Mesendoderm (in vitro differentiated cells): ENCODE measurements around the gene RFX4.

Experiments
- DNase-seq: peaks from one replicate; pipeline ENCODE4 v3.0.0; 2013
- H2AK5ac ChIP-seq: 2 replicates; pipeline ENCODE4 v1.6.1; 2013; ENCODE audit warnings: low read length, inconsistent platforms
- H2BK120ac ChIP-seq: 2 replicates; pipeline ENCODE4 v1.6.1; 2013; ENCODE audit warnings: low read depth, mild to moderate bottlenecking, low read length, moderate library complexity, mixed read lengths
- H2BK15ac ChIP-seq: replicated peaks from 2 replicates; pipeline ENCODE4 v1.6.1; 2013; ENCODE audit warnings: low read depth, mild to moderate bottlenecking, moderate library complexity
- H2BK5ac ChIP-seq: 2 replicates; pipeline ENCODE4 v1.6.1; 2013; ENCODE audit warnings: low read length, inconsistent platforms
- H3K18ac ChIP-seq: 2 replicates; pipeline ENCODE4 v1.6.1; 2013; ENCODE audit warnings: mild to moderate bottlenecking, low read length, mixed read lengths
- H3K23ac ChIP-seq: one replicate; pipeline ENCODE4 v1.6.1; 2013; ENCODE audit warnings: low read length
- H3K27ac ChIP-seq: 2 replicates; pipeline ENCODE4 v1.5.1; 2013; ENCODE audit warnings: low read depth, mild to moderate bottlenecking, inconsistent platforms, low read length, moderate library complexity
- H3K27me3 ChIP-seq: 2 replicates; pipeline ENCODE4 v1.6.1; 2013; ENCODE audit warnings: low read length, control low read depth, mild to moderate bottlenecking, inconsistent platforms; ENCODE audit not compliant: insufficient read depth, poor library complexity
- H3K36me3 ChIP-seq: 2 replicates; pipeline ENCODE4 v1.6.1; 2013; ENCODE audit warnings: low read length, inconsistent platforms; ENCODE audit not compliant: control insufficient read depth, insufficient read depth
- H3K4ac ChIP-seq: one replicate; pipeline ENCODE4 v1.6.1; 2013; ENCODE audit warnings: low read depth, mild to moderate bottlenecking, low read length, moderate library complexity
- H3K4me1 ChIP-seq: 2 replicates; pipeline ENCODE4 v1.6.1; 2013; ENCODE audit warnings: low read depth, low read length, inconsistent platforms; ENCODE audit not compliant: control insufficient read depth
- H3K4me2 ChIP-seq: 2 replicates; pipeline ENCODE4 v1.6.1; 2013; ENCODE audit warnings: low read length
- H3K4me3 ChIP-seq: 2 replicates; pipeline ENCODE4 v1.5.1; 2013; ENCODE audit warnings: mild to moderate bottlenecking, low read length
- H3K56ac ChIP-seq: one replicate; pipeline ENCODE4 v1.6.1; 2013; ENCODE audit warnings: low read length
- H3K79me1 ChIP-seq: 2 replicates; pipeline ENCODE4 v1.6.1; 2013; ENCODE audit warnings: low read length, inconsistent platforms
- H3K79me2 ChIP-seq: 2 replicates; pipeline ENCODE4 v1.6.1; 2013; ENCODE audit warnings: mild to moderate bottlenecking, low read length; ENCODE audit not compliant: control insufficient read depth, insufficient read depth
- H3K9ac ChIP-seq: 2 replicates; pipeline ENCODE4 v1.6.1; 2013; ENCODE audit warnings: low read length, inconsistent platforms
- H4K5ac ChIP-seq: one replicate; pipeline ENCODE4 v1.6.1; 2013; ENCODE audit warnings: low read length
- H4K8ac ChIP-seq: one replicate; pipeline ENCODE4 v1.6.1; 2013; ENCODE audit warnings: low read depth, mild to moderate bottlenecking, control low read depth, low read length, moderate library complexity
- WGBS: extraction: QIAGEN DNeasy Blood & Tissue Kit; methylation state at CpG from one replicate; pipeline ENCODE4 v1.1.7; 2013; ENCODE audit warnings: low lambda C conversion rate, missing lambda C conversion rate; ENCODE audit not compliant: insufficient coverage; ENCODE audit errors: extremely low coverage; 5-methylcytosine and 5-hydroxymethylcytosine counted together

The RFX4 gene

GRCh38 chr12:106740818-106741217, 158.0 kb downstream of the RFX4 start:
- H3K79me2 ChIP-seq, result no peaks in the 10 kb centered on the region
- H3K36me3 ChIP-seq, result no peaks in the 10 kb centered on the region
- H3K23ac ChIP-seq, result no peak overlapping the region
- no peak overlapping the region for H4K8ac ChIP-seq
- H2BK5ac ChIP-seq, result no peak overlapping the region
- no peak overlapping the region for H2BK15ac ChIP-seq
- H3K56ac ChIP-seq, result no peak overlapping the region
- H2AK5ac ChIP-seq, result no peak overlapping the region
- H3K27ac ChIP-seq, result no peak overlapping the region
- no peaks in the 10 kb centered on the region for H3K27me3 ChIP-seq
- no peak overlapping the region for H3K4ac ChIP-seq
- H3K4me1 ChIP-seq, result peaks cover 1% of the 10 kb centered on the region
- no peak overlapping the region for H2BK120ac ChIP-seq
- H3K18ac ChIP-seq, result no peak overlapping the region
- H3K4me2 ChIP-seq, result no peak overlapping the region
- no peak overlapping the region for H4K5ac ChIP-seq
- DNase-seq, result no peak
- H3K4me3 ChIP-seq, result no peak overlapping the region
- no peak overlapping the region for H3K9ac ChIP-seq
- no peaks in the 10 kb centered on the region for H3K79me1 ChIP-seq
- WGBS, result no CpG with 5 or more reads among the region's 5 CpGs

GRCh38 chr12:106741247-106741646, 158.4 kb downstream of the RFX4 start:
- no peak overlapping the region for H3K56ac ChIP-seq
- no peak overlapping the region for H3K9ac ChIP-seq
- H3K4me3 ChIP-seq, result no peak overlapping the region
- no CpG with 5 or more reads among the region's 2 CpGs for WGBS
- no peak overlapping the region for H4K8ac ChIP-seq
- H3K23ac ChIP-seq, result no peak overlapping the region
- no peaks in the 10 kb centered on the region for H3K79me1 ChIP-seq
- H3K79me2 ChIP-seq, result no peaks in the 10 kb centered on the region
- DNase-seq, result no peak
- no peak overlapping the region for H3K27ac ChIP-seq
- H2BK15ac ChIP-seq, result no peak overlapping the region
- no peak overlapping the region for H2BK5ac ChIP-seq
- H3K4ac ChIP-seq, result no peak overlapping the region
- H2AK5ac ChIP-seq, result no peak overlapping the region
- no peak overlapping the region for H2BK120ac ChIP-seq
- peaks cover 1% of the 10 kb centered on the region for H3K4me1 ChIP-seq
- no peak overlapping the region for H3K18ac ChIP-seq
- H3K36me3 ChIP-seq, result no peaks in the 10 kb centered on the region
- no peak overlapping the region for H3K4me2 ChIP-seq
- H4K5ac ChIP-seq, result no peak overlapping the region
- H3K27me3 ChIP-seq, result no peaks in the 10 kb centered on the region

GRCh38 chr12:106743270-106743988, 160.6 kb downstream of the RFX4 start:
- Histone ChIP-seq H3K4me1 (peaks cover 1% of the 10 kb centered on the region), H3K79me2 (no peaks in the 10 kb centered on the region), H4K8ac (no peak overlapping the region), H3K4me2 (no peak overlapping the region), H3K9ac (no peak overlapping the region), H3K4me3 (no peak overlapping the region), H3K27me3 (no peaks in the 10 kb centered on the region), H3K27ac (no peak overlapping the region), H2AK5ac (no peak overlapping the region), H3K79me1 (no peaks in the 10 kb centered on the region), H4K5ac (no peak overlapping the region), H2BK15ac (no peak overlapping the region), H3K36me3 (no peaks in the 10 kb centered on the region), H3K18ac (no peak overlapping the region), H3K56ac (no peak overlapping the region), H3K23ac (no peak overlapping the region), H3K4ac (no peak overlapping the region), H2BK5ac (no peak overlapping the region), H2BK120ac (no peak overlapping the region)
- WGBS, result no CpG with 5 or more reads among the region's 8 CpGs
- DNase-seq, result no peak

GRCh38 chr12:106744600-106744999, 161.8 kb downstream of the RFX4 start:
- Histone ChIP-seq H3K4me1 (peaks cover 1% of the 10 kb centered on the region), H3K56ac (no peak overlapping the region), H3K27ac (no peak overlapping the region), H3K4me2 (no peak overlapping the region), H3K9ac (no peak overlapping the region), H2BK5ac (no peak overlapping the region), H3K4ac (no peak overlapping the region), H4K8ac (no peak overlapping the region), H3K79me1 (no peaks in the 10 kb centered on the region), H3K4me3 (no peak overlapping the region), H3K36me3 (no peaks in the 10 kb centered on the region), H3K18ac (no peak overlapping the region), H4K5ac (no peak overlapping the region), H2BK15ac (no peak overlapping the region), H2AK5ac (no peak overlapping the region), H3K27me3 (no peaks in the 10 kb centered on the region), H2BK120ac (no peak overlapping the region), H3K23ac (no peak overlapping the region), H3K79me2 (no peaks in the 10 kb centered on the region)
- DNase-seq, result no peak
- WGBS, result no CpG with 5 or more reads among the region's 6 CpGs

- H3K36me3 ChIP-seq, result no peaks in the 10 kb centered on the region
- H4K5ac ChIP-seq, result no peak overlapping the region
- H2AK5ac ChIP-seq, result no peak overlapping the region
- H3K27ac ChIP-seq, result no peak overlapping the region
- no peak overlapping the region for H2BK120ac ChIP-seq
- no peak overlapping the region for H3K9ac ChIP-seq
- no peak overlapping the region for H3K18ac ChIP-seq
- H3K23ac ChIP-seq, result no peak overlapping the region
- peaks cover 1% of the 10 kb centered on the region for H3K4me1 ChIP-seq
- H3K4ac ChIP-seq, result no peak overlapping the region
- DNase-seq, result no peak
- no peaks in the 10 kb centered on the region for H3K27me3 ChIP-seq
- H2BK5ac ChIP-seq, result no peak overlapping the region
- H3K79me1 ChIP-seq, result no peaks in the 10 kb centered on the region
- H3K4me2 ChIP-seq, result no peak overlapping the region
- H3K79me2 ChIP-seq, result no peaks in the 10 kb centered on the region
- H3K56ac ChIP-seq, result no peak overlapping the region
- H3K4me3 ChIP-seq, result no peak overlapping the region
- no peak overlapping the region for H4K8ac ChIP-seq
- no CpG with 5 or more reads among the region's 4 CpGs for WGBS
- H2BK15ac ChIP-seq, result no peak overlapping the region
Measured at GRCh38 chr12:106745181-106745745, 162.5 kb downstream of the RFX4 start.
